GM23338 (cell line): Measurements from ENCODE around the gene SLC22A4.

Source experiments
- CREB1 ChIP-seq: fragments of 250-450 bp; sonication (Bioruptor Pico); IDR thresholded peaks from 2 replicates; pipeline ENCODE4 v1.5.0; 2020; ENCODE audit warnings: low read depth, mild to moderate bottlenecking, moderate library complexity
- CTCF ChIP-seq, 2 experiments: fragments of 200-600 bp in 1 of 2; sonication (generic) in 1 of 2; conservative IDR thresholded peaks; 2 replicates each; pipeline versions ENCODE4 v1.5.1 to v1.6.1; 2016 to 2017; ENCODE audit warnings: antibody characterized with exemption in 2 of 2, low read depth in 2 of 2, mild to moderate bottlenecking in 2 of 2, moderate library complexity in 1 of 2
- EZH2 ChIP-seq: fragments of 200-600 bp; sonication (generic); IDR thresholded peaks from one replicate; pipeline ENCODE4 v1.8.0; 2017; ENCODE audit warnings: antibody characterized with exemption, mild to moderate bottlenecking, low read depth; ENCODE audit not compliant: unreplicated experiment
- EZH2phosphoT487 ChIP-seq: fragments of 200-600 bp; sonication (generic); IDR thresholded peaks from one replicate; pipeline ENCODE4 v1.8.1; 2018; ENCODE audit warnings: antibody characterized with exemption; ENCODE audit not compliant: unreplicated experiment
- JUNB ChIP-seq: IDR thresholded peaks from one replicate; pipeline ENCODE4 v1.6.1; 2016; ENCODE audit warnings: antibody characterized with exemption; ENCODE audit not compliant: unreplicated experiment
- NANOG ChIP-seq: IDR thresholded peaks from 2 replicates; pipeline ENCODE4 v1.6.1; 2016; ENCODE audit warnings: antibody characterized with exemption, borderline replicate concordance
- POLR2AphosphoS5 ChIP-seq: IDR thresholded peaks from 2 replicates; pipeline ENCODE4 v1.6.1; 2016; ENCODE audit warnings: antibody characterized with exemption, low read depth
- REST ChIP-seq: IDR thresholded peaks from one replicate; pipeline ENCODE4 v1.6.1; 2018; ENCODE audit warnings: antibody characterized with exemption; ENCODE audit not compliant: unreplicated experiment
- ZNF114 ChIP-seq: fragments of 250-450 bp; sonication (Bioruptor Pico); IDR thresholded peaks from 2 replicates; pipeline ENCODE4 v1.5.0; 2020; ENCODE audit warnings: mild to moderate bottlenecking, moderate library complexity

GRCh38 chr5:132305420-132305819, 11.2 kb downstream of the SLC22A4 start:
- TF ChIP-seq CTCF (conservative IDR thresholded peaks at IDR 0.05; ENCODE audit: low read depth in 2 of 2) (no peak), CREB1 (CRISPR knock-in tag) (no peak), EZH2 (no peak), POLR2AphosphoS5 (no peak), JUNB (no peak), EZH2phosphoT487 (no peak), REST (no peak), ZNF114 (CRISPR knock-in tag) (no peak), NANOG (no peak)
